ENCODE measurements around the gene BBIP1. TPM values are rescaled to one million over a fixed set of nuclear protein-coding genes. Genes with fewer than 3 reads are reported as not detected.
A peak's percentile ranks its signal among the peaks of the same experiment; 100 is the strongest.

BBIP1 gene
- total RNA-seq, 3 donors from 2014 or later, result 20.0 to 35.0 (median 23.6) TPM

DNA sequence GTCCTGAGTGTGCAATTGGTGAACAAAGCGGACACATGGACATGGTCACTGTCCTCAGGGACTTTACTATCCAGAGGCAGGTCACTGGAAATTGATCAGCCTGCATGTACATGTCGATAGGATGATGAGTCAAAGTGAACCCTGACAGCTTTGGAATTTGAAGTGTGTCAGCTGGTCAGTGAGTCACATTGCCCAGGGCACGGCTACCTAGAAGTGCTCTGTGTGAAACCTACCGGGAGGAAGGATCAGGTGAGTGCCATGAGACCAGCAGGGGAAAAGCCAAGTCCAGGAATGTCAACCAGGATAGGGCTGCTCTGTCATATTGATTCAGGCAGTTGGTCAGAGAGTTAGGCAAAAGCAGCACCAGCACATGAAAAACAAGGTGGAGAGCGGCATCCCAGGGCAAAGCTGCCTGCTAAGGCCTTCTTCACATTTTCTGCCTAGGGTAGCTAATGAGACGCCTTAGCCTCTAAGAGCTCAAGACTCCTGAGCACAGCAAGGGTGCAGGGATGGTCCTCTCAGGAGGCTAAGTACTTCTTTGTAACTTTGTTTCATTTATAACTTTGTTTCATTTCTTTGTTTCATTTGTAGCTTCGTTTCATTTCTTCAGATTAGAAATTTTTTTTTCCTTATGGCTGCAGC lies 66.6 kb downstream of the BBIP1 start:
- Histone ChIP-seq H3K27me3 (no peaks in the 10 kb centered on the region), H3K27ac (peak overlapping the region; percentile 59 to 69), H3K9me3 (no peaks in the 10 kb centered on the region), H3K4me1 (peaks cover 0 to 13% of the 10 kb centered on the region in 2 donors), H3K36me3 (no peaks in the 10 kb centered on the region), H3K4me3 (no peak overlapping the region)
- intact Hi-C loops (cut with DNase I; ENCODE audit: low total_unique reads), result no loop called here
- peak; percentile 75 to 77 for DNase-seq (ENCODE audit: low spot score in 2 of 2)
- TF ChIP-seq POLR2AphosphoS5 (IDR thresholded peaks at IDR 0.05), result peak in 2 of 3 donors; percentile 21 to 41
- TF ChIP-seq, protein P1, sequence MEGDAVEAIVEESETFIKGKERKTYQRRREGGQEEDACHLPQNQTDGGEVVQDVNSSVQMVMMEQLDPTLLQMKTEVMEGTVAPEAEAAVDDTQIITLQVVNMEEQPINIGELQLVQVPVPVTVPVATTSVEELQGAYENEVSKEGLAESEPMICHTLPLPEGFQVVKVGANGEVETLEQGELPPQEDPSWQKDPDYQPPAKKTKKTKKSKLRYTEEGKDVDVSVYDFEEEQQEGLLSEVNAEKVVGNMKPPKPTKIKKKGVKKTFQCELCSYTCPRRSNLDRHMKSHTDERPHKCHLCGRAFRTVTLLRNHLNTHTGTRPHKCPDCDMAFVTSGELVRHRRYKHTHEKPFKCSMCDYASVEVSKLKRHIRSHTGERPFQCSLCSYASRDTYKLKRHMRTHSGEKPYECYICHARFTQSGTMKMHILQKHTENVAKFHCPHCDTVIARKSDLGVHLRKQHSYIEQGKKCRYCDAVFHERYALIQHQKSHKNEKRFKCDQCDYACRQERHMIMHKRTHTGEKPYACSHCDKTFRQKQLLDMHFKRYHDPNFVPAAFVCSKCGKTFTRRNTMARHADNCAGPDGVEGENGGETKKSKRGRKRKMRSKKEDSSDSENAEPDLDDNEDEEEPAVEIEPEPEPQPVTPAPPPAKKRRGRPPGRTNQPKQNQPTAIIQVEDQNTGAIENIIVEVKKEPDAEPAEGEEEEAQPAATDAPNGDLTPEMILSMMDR (IDR thresholded peaks at IDR 0.05), result no peak
- TF ChIP-seq POLR2A (IDR thresholded peaks at IDR 0.05), result no peak

DNA sequence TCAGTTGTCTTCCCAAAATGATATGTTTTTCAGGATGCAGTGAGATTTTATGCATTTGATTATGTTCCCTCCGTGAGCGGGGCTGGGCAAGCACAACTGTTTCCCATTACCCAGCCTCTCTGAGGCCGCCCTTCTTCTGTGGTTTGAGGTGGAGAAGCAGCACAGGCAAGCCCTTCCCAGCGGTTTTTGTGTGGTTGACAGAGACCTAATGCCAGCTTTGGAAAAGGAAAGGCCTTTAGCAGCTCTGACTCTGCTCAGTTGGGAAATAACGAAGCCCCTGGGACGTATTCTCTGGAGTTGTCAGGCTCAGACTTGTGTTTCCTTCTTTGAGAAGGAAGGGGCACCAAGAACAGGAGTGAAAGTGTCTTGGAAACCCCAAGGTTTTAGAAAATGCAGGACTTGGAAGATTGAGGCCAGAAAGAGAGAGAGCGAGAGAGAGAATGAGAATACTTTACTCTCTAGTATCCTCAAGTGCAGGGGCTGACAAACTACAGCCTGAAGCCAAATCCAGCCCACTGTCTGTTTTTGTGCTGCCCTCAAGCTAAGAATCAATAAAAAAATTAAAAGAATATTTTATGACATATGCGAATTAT lies 67.9 kb downstream of the BBIP1 start:
- H3K36me3 ChIP-seq, result no peaks in the 10 kb centered on the region
- H3K27ac ChIP-seq, result peak overlapping the region; percentile 67 to 69
- TF ChIP-seq POLR2A (IDR thresholded peaks at IDR 0.05) (no peak), POLR2AphosphoS5 (IDR thresholded peaks at IDR 0.05) (no peak)
- TF ChIP-seq, protein P1 (IDR thresholded peaks at IDR 0.05), result no peak
- no peak for DNase-seq (ENCODE audit: low spot score in 2 of 2)
- no peaks in the 10 kb centered on the region for H3K9me3 ChIP-seq
- H3K4me3 ChIP-seq, result peak overlapping the region in 1 of 3 donors; percentile 1
- peaks cover 0 to 18% of the 10 kb centered on the region in 2 donors for H3K4me1 ChIP-seq
- intact Hi-C loops (cut with DNase I; ENCODE audit: low total_unique reads), result no loop called here
- no peaks in the 10 kb centered on the region for H3K27me3 ChIP-seq

DNA sequence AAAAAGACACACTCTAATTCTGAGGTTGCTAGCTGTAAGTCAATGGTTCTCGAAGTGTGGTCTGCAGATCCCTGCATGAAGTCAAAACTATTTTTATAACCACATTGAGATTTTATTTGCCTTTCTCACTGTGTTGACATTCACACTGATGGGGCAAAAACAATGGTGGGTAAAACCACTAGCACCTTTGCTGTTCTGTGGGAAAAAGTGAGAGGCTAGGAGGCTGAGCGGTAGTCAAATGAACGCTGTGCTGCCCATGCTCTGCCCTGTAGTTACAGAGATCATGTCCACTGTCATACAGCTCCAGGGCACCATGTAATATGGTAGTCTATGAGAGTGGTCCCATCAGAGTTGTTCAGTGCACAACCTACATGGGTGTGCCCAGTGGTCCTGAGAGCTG lies 68.9 kb downstream of the BBIP1 start:
- peak overlapping the region in 1 of 2 donors; percentile 69 for H3K27ac ChIP-seq
- DNase-seq (ENCODE audit: low spot score in 2 of 2), result no peak

More for the DNA sequence above, 68.9 kb downstream of the BBIP1 start:
- no peaks in the 10 kb centered on the region for H3K9me3 ChIP-seq
- H3K36me3 ChIP-seq, result no peaks in the 10 kb centered on the region
- H3K27me3 ChIP-seq, result no peaks in the 10 kb centered on the region
- H3K4me3 ChIP-seq, result no peak overlapping the region
- TF ChIP-seq, protein P1 (IDR thresholded peaks at IDR 0.05), result no peak
- TF ChIP-seq POLR2AphosphoS5 (IDR thresholded peaks at IDR 0.05) (no peak), POLR2A (IDR thresholded peaks at IDR 0.05) (no peak)
- peaks cover 0 to 28% of the 10 kb centered on the region in 2 donors for H3K4me1 ChIP-seq
- intact Hi-C loops (cut with DNase I; ENCODE audit: low total_unique reads), result no loop called here

Other genes starting within 250 kb of the BBIP1 start
- gene PDCD4, start 47.3 kb downstream of the BBIP1 start, total RNA-seq, result 100 to 1,000 TPM; 101 to 319 (median 161) TPM
- gene SHOC2, start 424 bp upstream of the BBIP1 start, total RNA-seq, result 10 to 100 TPM; 60.3 to 69.7 (median 65.9) TPM
- 10 to 100 TPM in 2 of 3 donors, 1 to 10 TPM in 1; 7.8 to 18.4 (median 14.9) TPM for gene ADRA2A, start 157.8 kb upstream of the BBIP1 start, total RNA-seq